ENCODE measurements around the gene C6orf163. TPM values are rescaled to one million over a fixed set of nuclear protein-coding genes. Genes with fewer than 3 reads are reported as not detected.

The C6orf163 gene
- polyA plus RNA-seq, 2 donors: 0.16 to 1.8 TPM

DNA sequence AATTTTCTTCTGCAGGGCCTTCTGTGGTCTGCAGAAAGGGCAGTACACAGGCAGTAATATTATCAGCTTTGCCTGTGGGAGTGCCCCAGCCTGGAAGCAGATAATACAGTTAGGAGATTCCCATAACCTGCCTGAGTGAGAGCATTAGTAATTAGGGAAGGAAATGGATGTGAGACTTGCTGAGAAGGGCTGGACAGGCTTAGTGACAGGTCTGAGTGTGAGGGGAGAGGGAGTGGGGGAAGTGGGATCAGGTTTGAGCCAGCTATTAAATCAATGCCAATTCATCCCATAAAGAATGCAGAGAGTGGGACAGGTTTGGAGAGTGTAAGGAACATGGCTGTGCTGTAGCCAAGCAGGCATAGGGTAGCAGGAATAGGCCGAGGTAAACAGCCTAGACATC, 53.0 kb downstream of the C6orf163 start:
- H3K9me3 ChIP-seq (ENCODE audit: control insufficient read depth in 2 of 2, insufficient read depth in 1 of 2, low read depth in 1 of 2, low read length in 1 of 2): no peaks in the 10 kb centered on the region
- H3K27ac ChIP-seq (ENCODE audit: low read depth in 2 of 2, low read length in 1 of 2): no peak overlapping the region
- no peak overlapping the region for H3K4me3 ChIP-seq (ENCODE audit: low read depth in 1 of 2, low read length in 2 of 2)
- no peaks in the 10 kb centered on the region for H3K4me1 ChIP-seq (ENCODE audit: control insufficient read depth in 2 of 2, insufficient read depth in 2 of 2, low read length in 1 of 2)
- 76 to 86% methylated on average over 1 of the region's 1 CpG for WGBS, 2 donors
- H3K27me3 ChIP-seq (ENCODE audit: control insufficient read depth in 1 of 2, insufficient read depth in 2 of 2, low read length in 2 of 2): no peaks in the 10 kb centered on the region
- H3K36me3 ChIP-seq (ENCODE audit: control insufficient read depth in 2 of 2, insufficient read depth in 2 of 2, low read length in 1 of 2): no peaks in the 10 kb centered on the region

DNA sequence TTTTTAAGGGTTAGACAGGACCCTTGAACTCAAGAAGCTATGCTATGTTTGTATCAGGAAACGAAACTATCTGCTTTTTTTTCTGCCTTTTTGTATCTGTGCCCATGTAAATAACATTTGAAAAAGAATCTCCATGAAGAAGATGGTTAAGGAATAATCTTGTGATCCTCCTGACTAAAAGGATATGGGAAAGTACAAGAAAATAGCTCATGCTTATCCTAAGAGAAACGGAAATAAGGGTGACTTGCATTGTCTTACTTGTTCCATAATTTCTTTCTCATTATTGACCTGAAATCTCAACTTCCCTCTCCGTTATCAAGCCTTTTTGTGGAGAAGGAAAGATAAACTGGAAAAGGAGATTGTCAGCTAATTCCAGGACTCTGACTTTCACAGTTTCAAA, 57.2 kb downstream of the C6orf163 start:
- no peak overlapping the region for H3K4me3 ChIP-seq (ENCODE audit: low read depth in 1 of 2, low read length in 2 of 2)
- H3K27ac ChIP-seq (ENCODE audit: low read depth in 2 of 2, low read length in 1 of 2): no peak overlapping the region
- 61 to 71% methylated on average over 3 of the region's 3 CpGs for WGBS, 2 donors
- no peaks in the 10 kb centered on the region for H3K36me3 ChIP-seq (ENCODE audit: control insufficient read depth in 2 of 2, insufficient read depth in 2 of 2, low read length in 1 of 2)
- H3K9me3 ChIP-seq (ENCODE audit: control insufficient read depth in 2 of 2, insufficient read depth in 1 of 2, low read depth in 1 of 2, low read length in 1 of 2): no peaks in the 10 kb centered on the region
- no peaks in the 10 kb centered on the region for H3K27me3 ChIP-seq (ENCODE audit: control insufficient read depth in 1 of 2, insufficient read depth in 2 of 2, low read length in 2 of 2)
- H3K4me1 ChIP-seq (ENCODE audit: control insufficient read depth in 2 of 2, insufficient read depth in 2 of 2, low read length in 1 of 2): no peaks in the 10 kb centered on the region

DNA sequence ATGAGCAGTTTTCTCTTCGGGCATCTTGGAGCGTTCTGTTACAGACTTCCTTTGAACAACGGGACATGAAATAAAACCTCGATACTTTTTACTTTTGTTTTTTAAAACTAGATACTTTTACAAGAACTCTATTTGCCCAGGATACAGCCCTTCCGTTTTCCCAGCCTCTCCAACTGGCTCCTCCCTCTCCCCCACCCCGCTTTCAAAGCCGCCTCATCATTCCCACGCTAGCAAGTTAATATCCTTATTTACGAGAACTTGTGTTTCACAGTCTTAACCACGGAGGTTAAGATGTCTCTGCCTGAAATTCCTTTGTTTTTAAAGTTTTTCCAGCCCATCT, 62.9 kb downstream of the C6orf163 start:
- no peaks in the 10 kb centered on the region for H3K9me3 ChIP-seq (ENCODE audit: control insufficient read depth in 2 of 2, insufficient read depth in 1 of 2, low read depth in 1 of 2, low read length in 1 of 2)
- no peaks in the 10 kb centered on the region for H3K27me3 ChIP-seq (ENCODE audit: control insufficient read depth in 1 of 2, insufficient read depth in 2 of 2, low read length in 2 of 2)
- no peaks in the 10 kb centered on the region for H3K4me1 ChIP-seq (ENCODE audit: control insufficient read depth in 2 of 2, insufficient read depth in 2 of 2, low read length in 1 of 2)
- no peaks in the 10 kb centered on the region for H3K36me3 ChIP-seq (ENCODE audit: control insufficient read depth in 2 of 2, insufficient read depth in 2 of 2, low read length in 1 of 2)
- H3K27ac ChIP-seq (ENCODE audit: low read depth in 2 of 2, low read length in 1 of 2): peak overlapping the region in 1 of 2 donors; percentile 70
- peak overlapping the region; percentile 66 to 78 for H3K4me3 ChIP-seq (ENCODE audit: low read depth in 1 of 2, low read length in 2 of 2)
- WGBS, 2 donors: 1% methylated on average over 10 of the region's 10 CpGs

DNA sequence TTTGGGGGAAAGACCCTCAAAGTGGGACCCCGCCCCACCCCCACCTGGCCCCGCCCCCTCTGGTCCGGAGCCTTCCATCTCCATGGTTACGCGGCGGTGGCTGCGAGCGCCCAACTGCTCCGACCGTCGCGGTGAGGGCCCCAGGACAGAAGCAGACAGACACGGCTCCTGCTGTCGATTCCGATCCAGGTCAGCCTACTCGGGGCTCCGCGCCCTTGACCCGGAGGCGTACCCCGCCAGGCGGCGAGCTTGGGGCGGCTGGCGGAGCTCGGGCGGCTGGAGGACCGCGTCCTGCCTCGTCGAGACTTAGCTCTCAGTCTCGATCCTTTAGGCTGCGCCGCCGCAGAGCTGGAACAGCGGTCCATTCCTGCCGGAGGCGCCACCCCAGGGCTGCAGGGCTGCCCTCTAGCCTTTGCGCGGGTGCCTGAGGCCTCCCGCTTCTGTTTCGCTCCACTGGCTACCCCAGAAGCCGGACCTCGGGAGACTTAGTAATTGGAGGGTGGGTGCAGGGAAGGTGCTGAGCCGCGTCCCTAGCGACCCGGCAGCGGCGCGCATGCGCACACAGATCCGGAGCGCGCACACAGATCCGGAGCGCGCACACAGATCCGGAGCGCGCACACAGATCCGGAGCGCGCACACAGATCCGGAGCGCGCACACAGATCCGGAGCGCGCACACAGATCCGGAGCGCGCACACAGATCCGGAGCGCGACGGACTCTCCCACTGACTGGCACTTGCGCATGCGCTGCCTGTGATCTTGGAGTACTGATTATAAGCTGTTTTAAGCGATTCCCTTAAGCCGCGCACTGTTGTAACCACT, 63.5 kb downstream of the C6orf163 start, which contains the start of gene CFAP206:
CFAP206 (plus strand) TSS at position 72 of the 820 bp plus-strand sequence. CDS start 1,868 bp downstream, outside the sequence.
- H3K36me3 ChIP-seq (ENCODE audit: control insufficient read depth in 2 of 2, insufficient read depth in 2 of 2, low read length in 1 of 2): no peaks in the 10 kb centered on the region
- H3K27ac ChIP-seq (ENCODE audit: low read depth in 2 of 2, low read length in 1 of 2): peak within 1 kb of the TSS; percentile 60 to 84
- H3K4me3 ChIP-seq (ENCODE audit: low read depth in 1 of 2, low read length in 2 of 2): peak within 1 kb of the TSS; percentile 66 to 78
- no peaks in the 10 kb centered on the region for H3K9me3 ChIP-seq (ENCODE audit: control insufficient read depth in 2 of 2, insufficient read depth in 1 of 2, low read depth in 1 of 2, low read length in 1 of 2)
- 0 to 1% methylated on average over 66 to 82 of the region's 82 CpGs for WGBS, 2 donors
- H3K4me1 ChIP-seq (ENCODE audit: control insufficient read depth in 2 of 2, insufficient read depth in 2 of 2, low read length in 1 of 2): no peaks in the 10 kb centered on the region
- no peaks in the 10 kb centered on the region for H3K27me3 ChIP-seq (ENCODE audit: control insufficient read depth in 1 of 2, insufficient read depth in 2 of 2, low read length in 2 of 2)

DNA sequence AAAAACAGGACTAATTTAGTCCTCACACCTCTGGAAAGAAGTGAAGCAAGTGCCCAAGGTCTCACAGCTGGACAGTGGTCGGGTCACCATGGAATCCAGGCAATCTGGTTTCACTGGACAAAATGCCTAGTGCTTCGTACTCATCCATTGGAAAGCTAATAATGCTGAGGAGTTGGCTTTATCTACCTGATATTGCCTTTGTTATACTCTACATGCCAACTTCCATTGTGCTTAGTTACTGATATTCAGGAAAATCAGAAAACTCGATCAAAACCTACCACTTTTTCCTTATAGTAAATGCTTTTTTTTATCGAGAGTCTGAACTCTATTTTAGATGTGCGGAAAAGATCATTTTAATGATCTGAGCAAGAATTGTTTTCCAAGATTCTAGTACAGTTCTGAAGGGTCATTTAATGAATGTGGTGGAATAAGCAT, 64.1 kb downstream of the C6orf163 start:
- peak overlapping the region; percentile 9 to 84 for H3K27ac ChIP-seq (ENCODE audit: low read depth in 2 of 2, low read length in 1 of 2)
- no peaks in the 10 kb centered on the region for H3K4me1 ChIP-seq (ENCODE audit: control insufficient read depth in 2 of 2, insufficient read depth in 2 of 2, low read length in 1 of 2)
- peak overlapping the region; percentile 66 to 78 for H3K4me3 ChIP-seq (ENCODE audit: low read depth in 1 of 2, low read length in 2 of 2)
- H3K36me3 ChIP-seq (ENCODE audit: control insufficient read depth in 2 of 2, insufficient read depth in 2 of 2, low read length in 1 of 2): no peaks in the 10 kb centered on the region
- 36 to 37% methylated on average over 5 of the region's 5 CpGs for WGBS, 2 donors
- no peaks in the 10 kb centered on the region for H3K27me3 ChIP-seq (ENCODE audit: control insufficient read depth in 1 of 2, insufficient read depth in 2 of 2, low read length in 2 of 2)
- no peaks in the 10 kb centered on the region for H3K9me3 ChIP-seq (ENCODE audit: control insufficient read depth in 2 of 2, insufficient read depth in 1 of 2, low read depth in 1 of 2, low read length in 1 of 2)

Other genes with a start within 250 kb of the C6orf163 start
- gene CGA, start 249.7 kb upstream of the C6orf163 start, polyA plus RNA-seq: not detected
- gene ZNF292, start 189.2 kb upstream of the C6orf163 start, polyA plus RNA-seq: 1 to 10 TPM; 4.2 to 6.1 TPM
- 1 to 10 TPM; 2.8 to 4.0 TPM for gene SMIM8, start 22.2 kb upstream of the C6orf163 start, polyA plus RNA-seq
- not detected for gene GJB7, start 15.5 kb upstream of the C6orf163 start, polyA plus RNA-seq
- gene CFAP206, start 63.2 kb downstream of the C6orf163 start, polyA plus RNA-seq: under 1 TPM; 0.04 to 0.06 TPM
- 10 to 100 TPM in 1 of 2 donors, 1 to 10 TPM in 1; 8.0 to 14.5 TPM for gene SLC35A1, start 128.2 kb downstream of the C6orf163 start, polyA plus RNA-seq
- 10 to 100 TPM in 1 of 2 donors, 1 to 10 TPM in 1; 7.9 to 16.1 TPM for gene RARS2, start 245.2 kb downstream of the C6orf163 start, polyA plus RNA-seq
- 1 to 10 TPM; 8.1 to 8.5 TPM for gene ORC3, start 245.3 kb downstream of the C6orf163 start, polyA plus RNA-seq